Measurements from ENCODE around the gene ANTXR2. TPM values are rescaled to one million over a fixed set of nuclear protein-coding genes. Genes with fewer than 3 reads are reported as not detected.

ANTXR2 gene
- total and polyA plus RNA-seq, 9 of the 15 experiments (the other 6 are each of a cell fraction or from before 2014, with no cell fraction given), result 10.1 to 83.8 (median 60.3) TPM

DNA sequence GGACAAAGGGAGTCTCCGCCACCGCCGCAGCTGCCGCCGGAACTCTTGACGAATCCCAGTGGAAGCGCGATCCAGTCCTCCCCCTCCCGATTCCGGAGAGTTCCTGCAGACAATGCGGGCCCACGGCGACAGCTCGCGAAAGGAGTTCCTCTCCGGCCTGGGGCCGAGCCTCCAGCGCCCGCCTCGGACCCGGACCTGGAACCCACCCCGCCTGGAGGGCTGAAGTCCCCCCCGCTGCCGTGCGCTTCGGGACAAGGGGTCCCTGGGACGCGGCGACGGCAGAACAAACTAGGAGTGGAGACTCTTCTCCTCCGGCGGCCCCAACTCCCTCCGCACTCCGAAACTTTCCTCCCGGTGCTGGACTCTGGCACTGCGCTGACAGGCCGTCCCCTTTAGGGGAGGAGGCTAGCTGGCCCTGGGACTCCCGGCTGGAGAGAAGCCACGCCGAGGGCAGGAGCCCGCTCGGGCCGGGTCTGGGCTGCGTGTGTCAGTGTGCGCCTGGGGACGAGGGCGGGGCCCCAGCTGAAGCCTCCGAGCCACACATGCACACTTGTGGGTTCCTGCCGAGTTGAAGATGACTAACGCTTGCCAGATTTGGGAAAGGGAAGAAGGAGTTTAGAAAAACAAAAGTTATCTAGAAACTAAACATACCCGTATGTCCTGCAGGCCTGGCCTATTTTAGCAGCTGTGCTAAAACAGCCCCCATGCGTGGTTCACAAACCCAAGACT lies at the start of gene ANTXR2 (continued):
- peak; percentile 79; the same call in 1 of the 2 replicates for TF ChIP-seq JUND (IDR thresholded peaks at IDR 0.05; ENCODE audit: borderline replicate concordance, low read depth, low read length)
- peak; percentile 57; the same call in 1 of the 3 replicates for TF ChIP-seq JUND (tag; IDR thresholded peaks at IDR 0.05; ENCODE audit: borderline replicate concordance, low read depth, low read length)
- TF ChIP-seq CEBPB (tag; IDR thresholded peaks at IDR 0.05), result no peak
- no peak for TF ChIP-seq OTX1 (CRISPR knock-in tag; IDR thresholded peaks at IDR 0.05)
- peak in 1 of 2 experiments; percentile 79; a peak in 2 of 4 replicates for TF ChIP-seq SRF (CRISPR knock-in tag; IDR thresholded peaks at IDR 0.05)
- no peak for TF ChIP-seq NR2C2 (CRISPR knock-in tag; IDR thresholded peaks at IDR 0.05)
- 0 out of 2 replicates have a peak, but pooled peaks have one; percentile 32 for TF ChIP-seq NR2C2 (tag; IDR thresholded peaks at IDR 0.05)
- TF ChIP-seq, protein P1, sequence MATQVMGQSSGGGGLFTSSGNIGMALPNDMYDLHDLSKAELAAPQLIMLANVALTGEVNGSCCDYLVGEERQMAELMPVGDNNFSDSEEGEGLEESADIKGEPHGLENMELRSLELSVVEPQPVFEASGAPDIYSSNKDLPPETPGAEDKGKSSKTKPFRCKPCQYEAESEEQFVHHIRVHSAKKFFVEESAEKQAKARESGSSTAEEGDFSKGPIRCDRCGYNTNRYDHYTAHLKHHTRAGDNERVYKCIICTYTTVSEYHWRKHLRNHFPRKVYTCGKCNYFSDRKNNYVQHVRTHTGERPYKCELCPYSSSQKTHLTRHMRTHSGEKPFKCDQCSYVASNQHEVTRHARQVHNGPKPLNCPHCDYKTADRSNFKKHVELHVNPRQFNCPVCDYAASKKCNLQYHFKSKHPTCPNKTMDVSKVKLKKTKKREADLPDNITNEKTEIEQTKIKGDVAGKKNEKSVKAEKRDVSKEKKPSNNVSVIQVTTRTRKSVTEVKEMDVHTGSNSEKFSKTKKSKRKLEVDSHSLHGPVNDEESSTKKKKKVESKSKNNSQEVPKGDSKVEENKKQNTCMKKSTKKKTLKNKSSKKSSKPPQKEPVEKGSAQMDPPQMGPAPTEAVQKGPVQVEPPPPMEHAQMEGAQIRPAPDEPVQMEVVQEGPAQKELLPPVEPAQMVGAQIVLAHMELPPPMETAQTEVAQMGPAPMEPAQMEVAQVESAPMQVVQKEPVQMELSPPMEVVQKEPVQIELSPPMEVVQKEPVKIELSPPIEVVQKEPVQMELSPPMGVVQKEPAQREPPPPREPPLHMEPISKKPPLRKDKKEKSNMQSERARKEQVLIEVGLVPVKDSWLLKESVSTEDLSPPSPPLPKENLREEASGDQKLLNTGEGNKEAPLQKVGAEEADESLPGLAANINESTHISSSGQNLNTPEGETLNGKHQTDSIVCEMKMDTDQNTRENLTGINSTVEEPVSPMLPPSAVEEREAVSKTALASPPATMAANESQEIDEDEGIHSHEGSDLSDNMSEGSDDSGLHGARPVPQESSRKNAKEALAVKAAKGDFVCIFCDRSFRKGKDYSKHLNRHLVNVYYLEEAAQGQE (IDR thresholded peaks at IDR 0.05; ENCODE audit: borderline replicate concordance), result peak; percentile 64
- TF ChIP-seq, protein P1 (CRISPR knock-in tag; IDR thresholded peaks at IDR 0.05; ENCODE audit: low read depth), result no peak
- no peak for TF ChIP-seq ZNF133 (CRISPR knock-in tag; IDR thresholded peaks at IDR 0.05)
- TF ChIP-seq ZBTB49 (CRISPR knock-in tag; IDR thresholded peaks at IDR 0.05; ENCODE audit: borderline replicate concordance), result no peak
- peak in 1 of 2 experiments; percentile 49 for TF ChIP-seq AFF1 (IDR thresholded peaks at IDR 0.05; ENCODE audit: low read depth in 1 of 2, partially characterized antibody in 2 of 2)

Measured in K562 (cell line).